ENCODE results near the gene IMPA2.

DNA sequence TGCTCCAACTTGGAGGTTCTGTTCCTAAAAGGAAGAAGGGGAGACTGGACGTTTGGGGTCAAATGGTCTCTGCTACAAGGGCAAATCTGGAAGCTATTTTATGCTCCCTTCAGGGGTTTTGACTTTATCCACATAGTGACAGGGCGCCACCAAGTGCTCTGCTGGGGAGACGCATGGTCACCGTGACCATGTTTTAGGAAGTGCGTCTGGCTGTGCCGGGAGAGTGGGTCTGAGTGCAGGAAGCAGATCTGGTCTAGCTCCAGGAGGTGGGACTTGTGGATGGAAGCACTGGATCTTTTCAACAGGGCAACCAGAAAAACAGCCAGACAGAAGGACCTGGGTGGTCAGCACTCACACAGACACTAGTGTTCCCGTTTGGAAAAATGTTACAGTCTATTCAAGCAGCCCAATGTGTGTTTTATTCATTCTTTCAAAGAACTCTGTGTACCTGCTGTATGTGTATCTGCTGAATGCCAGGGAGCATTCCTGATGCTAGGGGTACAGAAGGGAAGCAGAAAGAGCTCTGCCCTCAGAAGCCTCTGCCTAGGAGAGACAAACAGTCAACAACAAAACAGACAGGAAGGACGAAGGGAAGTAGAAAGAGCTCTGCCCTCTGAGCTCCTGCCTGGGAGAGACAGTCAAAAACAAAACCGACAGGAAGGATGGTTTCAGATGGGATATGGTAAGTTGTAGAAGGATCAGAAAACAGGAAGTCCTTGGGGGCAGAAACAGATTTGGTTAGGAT is 14.3 kb downstream of the IMPA2 start:
- no peak for TF ChIP-seq ZNF174 (tag by site-specific recombination; IDR thresholded peaks at IDR 0.05)
- TF ChIP-seq, protein P1, sequence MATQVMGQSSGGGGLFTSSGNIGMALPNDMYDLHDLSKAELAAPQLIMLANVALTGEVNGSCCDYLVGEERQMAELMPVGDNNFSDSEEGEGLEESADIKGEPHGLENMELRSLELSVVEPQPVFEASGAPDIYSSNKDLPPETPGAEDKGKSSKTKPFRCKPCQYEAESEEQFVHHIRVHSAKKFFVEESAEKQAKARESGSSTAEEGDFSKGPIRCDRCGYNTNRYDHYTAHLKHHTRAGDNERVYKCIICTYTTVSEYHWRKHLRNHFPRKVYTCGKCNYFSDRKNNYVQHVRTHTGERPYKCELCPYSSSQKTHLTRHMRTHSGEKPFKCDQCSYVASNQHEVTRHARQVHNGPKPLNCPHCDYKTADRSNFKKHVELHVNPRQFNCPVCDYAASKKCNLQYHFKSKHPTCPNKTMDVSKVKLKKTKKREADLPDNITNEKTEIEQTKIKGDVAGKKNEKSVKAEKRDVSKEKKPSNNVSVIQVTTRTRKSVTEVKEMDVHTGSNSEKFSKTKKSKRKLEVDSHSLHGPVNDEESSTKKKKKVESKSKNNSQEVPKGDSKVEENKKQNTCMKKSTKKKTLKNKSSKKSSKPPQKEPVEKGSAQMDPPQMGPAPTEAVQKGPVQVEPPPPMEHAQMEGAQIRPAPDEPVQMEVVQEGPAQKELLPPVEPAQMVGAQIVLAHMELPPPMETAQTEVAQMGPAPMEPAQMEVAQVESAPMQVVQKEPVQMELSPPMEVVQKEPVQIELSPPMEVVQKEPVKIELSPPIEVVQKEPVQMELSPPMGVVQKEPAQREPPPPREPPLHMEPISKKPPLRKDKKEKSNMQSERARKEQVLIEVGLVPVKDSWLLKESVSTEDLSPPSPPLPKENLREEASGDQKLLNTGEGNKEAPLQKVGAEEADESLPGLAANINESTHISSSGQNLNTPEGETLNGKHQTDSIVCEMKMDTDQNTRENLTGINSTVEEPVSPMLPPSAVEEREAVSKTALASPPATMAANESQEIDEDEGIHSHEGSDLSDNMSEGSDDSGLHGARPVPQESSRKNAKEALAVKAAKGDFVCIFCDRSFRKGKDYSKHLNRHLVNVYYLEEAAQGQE (tag by site-specific recombination; IDR thresholded peaks at IDR 0.05) = no peak
- TF ChIP-seq, protein P2, sequence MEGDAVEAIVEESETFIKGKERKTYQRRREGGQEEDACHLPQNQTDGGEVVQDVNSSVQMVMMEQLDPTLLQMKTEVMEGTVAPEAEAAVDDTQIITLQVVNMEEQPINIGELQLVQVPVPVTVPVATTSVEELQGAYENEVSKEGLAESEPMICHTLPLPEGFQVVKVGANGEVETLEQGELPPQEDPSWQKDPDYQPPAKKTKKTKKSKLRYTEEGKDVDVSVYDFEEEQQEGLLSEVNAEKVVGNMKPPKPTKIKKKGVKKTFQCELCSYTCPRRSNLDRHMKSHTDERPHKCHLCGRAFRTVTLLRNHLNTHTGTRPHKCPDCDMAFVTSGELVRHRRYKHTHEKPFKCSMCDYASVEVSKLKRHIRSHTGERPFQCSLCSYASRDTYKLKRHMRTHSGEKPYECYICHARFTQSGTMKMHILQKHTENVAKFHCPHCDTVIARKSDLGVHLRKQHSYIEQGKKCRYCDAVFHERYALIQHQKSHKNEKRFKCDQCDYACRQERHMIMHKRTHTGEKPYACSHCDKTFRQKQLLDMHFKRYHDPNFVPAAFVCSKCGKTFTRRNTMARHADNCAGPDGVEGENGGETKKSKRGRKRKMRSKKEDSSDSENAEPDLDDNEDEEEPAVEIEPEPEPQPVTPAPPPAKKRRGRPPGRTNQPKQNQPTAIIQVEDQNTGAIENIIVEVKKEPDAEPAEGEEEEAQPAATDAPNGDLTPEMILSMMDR (tag by site-specific recombination; IDR thresholded peaks at IDR 0.05) = peak; percentile 77
- TF ChIP-seq, protein P3, sequence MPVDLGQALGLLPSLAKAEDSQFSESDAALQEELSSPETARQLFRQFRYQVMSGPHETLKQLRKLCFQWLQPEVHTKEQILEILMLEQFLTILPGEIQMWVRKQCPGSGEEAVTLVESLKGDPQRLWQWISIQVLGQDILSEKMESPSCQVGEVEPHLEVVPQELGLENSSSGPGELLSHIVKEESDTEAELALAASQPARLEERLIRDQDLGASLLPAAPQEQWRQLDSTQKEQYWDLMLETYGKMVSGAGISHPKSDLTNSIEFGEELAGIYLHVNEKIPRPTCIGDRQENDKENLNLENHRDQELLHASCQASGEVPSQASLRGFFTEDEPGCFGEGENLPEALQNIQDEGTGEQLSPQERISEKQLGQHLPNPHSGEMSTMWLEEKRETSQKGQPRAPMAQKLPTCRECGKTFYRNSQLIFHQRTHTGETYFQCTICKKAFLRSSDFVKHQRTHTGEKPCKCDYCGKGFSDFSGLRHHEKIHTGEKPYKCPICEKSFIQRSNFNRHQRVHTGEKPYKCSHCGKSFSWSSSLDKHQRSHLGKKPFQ (tag by site-specific recombination; IDR thresholded peaks at IDR 0.05) = no peak

Measured in HEK293 (cell line).